H9 (cell line): ENCODE results near the gene NDUFB11. TPM values are rescaled to one million over a fixed set of nuclear protein-coding genes. Genes with fewer than 3 reads are reported as not detected.
A peak's percentile ranks its signal among the peaks of the same experiment; 100 is the strongest.
"Not testable (repeated sequence)": the region's sequence is repeated elsewhere in the genome, so short reads cannot be mapped to it uniquely, and the experiment has no call there.

Experiments
- DNase-seq: peaks from one replicate; pipeline ENCODE4 v3.0.0-alpha.2; 2017
- H2AFZ ChIP-seq: one replicate; pipeline ENCODE4 v1.6.1; 2013; ENCODE audit warnings: mild to moderate bottlenecking, low read length, control low read depth, moderate library complexity
- H2AK5ac ChIP-seq: 2 replicates; pipeline ENCODE4 v1.6.1; 2013; ENCODE audit warnings: low read length, control low read depth, mixed read lengths; ENCODE audit not compliant: insufficient read length
- H2BK120ac ChIP-seq: one replicate; pipeline ENCODE4 v1.6.1; 2013; ENCODE audit warnings: low read depth, mild to moderate bottlenecking, low read length, control low read depth, inconsistent platforms; ENCODE audit not compliant: poor library complexity, severe bottlenecking
- H2BK12ac ChIP-seq: 2 replicates; pipeline ENCODE4 v1.6.1; 2013; ENCODE audit warnings: low read length, control low read depth, mixed read lengths, low read depth; ENCODE audit not compliant: insufficient read length
- H2BK15ac ChIP-seq: 2 replicates; pipeline ENCODE4 v1.6.1; 2013; ENCODE audit warnings: low read depth, low read length, control low read depth
- H2BK20ac ChIP-seq: one replicate; pipeline ENCODE4 v1.6.1; 2013; ENCODE audit warnings: low read depth, mild to moderate bottlenecking, low read length, control low read depth, inconsistent platforms; ENCODE audit not compliant: poor library complexity, severe bottlenecking
- H2BK5ac ChIP-seq: 2 replicates; pipeline ENCODE4 v1.6.1; 2013; ENCODE audit warnings: low read length, control low read depth, mixed read lengths; ENCODE audit not compliant: insufficient read length
- H3K14ac ChIP-seq: 2 replicates; pipeline ENCODE4 v1.6.1; 2013; ENCODE audit warnings: low read length, control low read depth; ENCODE audit not compliant: insufficient read depth
- H3K18ac ChIP-seq: 2 replicates; pipeline ENCODE4 v1.6.1; 2013; ENCODE audit warnings: low read depth, mild to moderate bottlenecking, mixed read lengths, low read length, control low read depth; ENCODE audit not compliant: insufficient read length
- H3K23ac ChIP-seq: 2 replicates; pipeline ENCODE4 v1.6.1; 2013; ENCODE audit warnings: low read length, control low read depth, mixed read lengths, low read depth; ENCODE audit not compliant: insufficient read length
- H3K23me2 ChIP-seq: 2 replicates; pipeline ENCODE4 v1.6.1; 2013; ENCODE audit warnings: low read depth, mild to moderate bottlenecking, mixed read lengths, low read length, control low read depth; ENCODE audit not compliant: insufficient read length, poor library complexity, severe bottlenecking
- H3K27ac ChIP-seq: 2 replicates; pipeline ENCODE4 v1.5.1; 2013; ENCODE audit warnings: low read length, control low read depth, mixed read lengths, low read depth; ENCODE audit not compliant: insufficient read length
- H3K27me3 ChIP-seq: 2 replicates; pipeline ENCODE4 v1.6.1; 2013; ENCODE audit warnings: low read length, control low read depth, inconsistent platforms; ENCODE audit not compliant: insufficient read depth
- H3K4ac ChIP-seq: 2 replicates; pipeline ENCODE4 v1.6.1; 2013; ENCODE audit warnings: low read depth, mild to moderate bottlenecking, control low read depth, inconsistent platforms, low read length, moderate library complexity
- H3K4me1 ChIP-seq: 2 replicates; pipeline ENCODE4 v1.6.1; 2013; ENCODE audit warnings: low read length, control low read depth, inconsistent platforms; ENCODE audit not compliant: insufficient read depth
- H3K4me2 ChIP-seq: 2 replicates; pipeline ENCODE4 v1.6.1; 2013; ENCODE audit warnings: low read length, control low read depth, mixed read lengths; ENCODE audit not compliant: insufficient read length, insufficient read depth
- H3K56ac ChIP-seq: 2 replicates; pipeline ENCODE4 v1.6.1; 2013; ENCODE audit warnings: low read depth, mild to moderate bottlenecking, mixed read lengths, low read length, control low read depth; ENCODE audit not compliant: insufficient read length
- H3K79me1 ChIP-seq: 2 replicates; pipeline ENCODE4 v1.6.1; 2013; ENCODE audit warnings: low read depth, mild to moderate bottlenecking, moderate library complexity, low read length, control low read depth, inconsistent platforms; ENCODE audit not compliant: insufficient read depth, poor library complexity, severe bottlenecking
- H3K79me2 ChIP-seq: 2 replicates; pipeline ENCODE4 v1.6.1; 2013; ENCODE audit warnings: low read length, control low read depth, inconsistent platforms; ENCODE audit not compliant: insufficient read depth
- H3K9ac ChIP-seq: 2 replicates; pipeline ENCODE4 v1.6.1; 2013; ENCODE audit warnings: low read length, control low read depth, mixed read lengths; ENCODE audit not compliant: insufficient read length; ENCODE audit errors: extremely low read depth
- H3K9me3 ChIP-seq: one replicate; pipeline ENCODE4 v1.6.1; 2013; ENCODE audit warnings: low read depth, low read length, inconsistent platforms; ENCODE audit not compliant: control insufficient read depth
- H3T11ph ChIP-seq: one replicate; pipeline ENCODE4 v1.6.1; 2013; ENCODE audit warnings: mild to moderate bottlenecking, low read length, control low read depth, inconsistent platforms
- H4K20me1 ChIP-seq: one replicate; pipeline ENCODE4 v1.6.1; 2013; ENCODE audit not compliant: control insufficient read depth, insufficient read length, insufficient read depth
- H4K5ac ChIP-seq: 2 replicates; pipeline ENCODE4 v1.6.1; 2013; ENCODE audit warnings: low read depth, mild to moderate bottlenecking, mixed read lengths, low read length, control low read depth; ENCODE audit not compliant: insufficient read length
- H4K8ac ChIP-seq: replicated peaks from 2 replicates; pipeline ENCODE4 v1.6.1; 2013; ENCODE audit warnings: low read length, control low read depth, mixed read lengths, low read depth; ENCODE audit not compliant: insufficient read length
- H4K91ac ChIP-seq: 2 replicates; pipeline ENCODE4 v1.6.1; 2013; ENCODE audit warnings: low read depth, mild to moderate bottlenecking, moderate library complexity, mixed read lengths, low read length, control low read depth; ENCODE audit not compliant: insufficient read length
- H3K27ac Mint-ChIP-seq, 3 experiments: 2 replicates in 2 of 3; 3 replicates in 1 of 3; pipeline ENCODE4 v1.8.0; 2020 to 2021; ENCODE audit warnings: mixed read lengths in 3 of 3, mild to moderate bottlenecking in 1 of 3, moderate library complexity in 1 of 3
- H3K27me3 Mint-ChIP-seq: 2 replicates; pipeline ENCODE4 v1.8.0; 2021; ENCODE audit warnings: low read depth, mild to moderate bottlenecking, moderate library complexity, mixed read lengths
- H3K36me3 Mint-ChIP-seq, 3 experiments: 2 replicates in 2 of 3; 3 replicates in 1 of 3; pipeline ENCODE4 v1.8.0; 2020 to 2021; ENCODE audit warnings: low read depth in 3 of 3, mixed read lengths in 3 of 3; ENCODE audit not compliant: insufficient read depth in 1 of 3
- H3K4me1 Mint-ChIP-seq, 2 experiments: 2 replicates each; pipeline ENCODE4 v1.8.0; 2020; ENCODE audit warnings: mixed read lengths in 2 of 2
- H3K4me3 Mint-ChIP-seq, 2 experiments: 2 replicates in 1 of 2; 3 replicates in 1 of 2; pipeline ENCODE4 v1.8.0; 2020 to 2021; ENCODE audit warnings: mild to moderate bottlenecking in 2 of 2, mixed read lengths in 2 of 2, moderate library complexity in 1 of 2
- H3K9me3 Mint-ChIP-seq, 2 experiments: 2 replicates in 1 of 2; 3 replicates in 1 of 2; pipeline ENCODE4 v1.8.0; 2020; ENCODE audit warnings: mild to moderate bottlenecking in 2 of 2, mixed read lengths in 2 of 2, moderate library complexity in 1 of 2
- WGBS: extraction: QIAGEN DNeasy Blood & Tissue Kit; methylation state at CpG from one replicate; pipeline ENCODE4 v1.1.7; 2013; ENCODE audit warnings: missing lambda C conversion rate, low lambda C conversion rate, mixed read lengths; ENCODE audit not compliant: insufficient read length; ENCODE audit errors: extremely low coverage; 5-methylcytosine and 5-hydroxymethylcytosine counted together
- total RNA-seq: library from RNA; stranded (reverse); gene quantifications from 2 replicates; pipeline ENCODE4 v1.2.1, GENCODE V29; 2021
- TF ChIP-seq, protein P1 (sequence below): fragments of 200-600 bp; sonication (generic); conservative IDR thresholded peaks from 3 replicates; pipeline ENCODE4 v1.8.0; 2021; ENCODE audit warnings: antibody characterized with exemption, mild to moderate bottlenecking

Gene NDUFB11
- total RNA-seq, 1 experiment from 2014 or later, result 100 TPM

- peak overlapping the region; percentile 30 for H3K9ac ChIP-seq
- H3K4me2 ChIP-seq, result peak overlapping the region; percentile 63
- H2BK5ac ChIP-seq, result no peak overlapping the region
Observed at GRCh38 chrX:47129157-47129898, 15.2 kb downstream of the NDUFB11 start.

GRCh38 chrX:47124466-47124865 lies 20.0 kb downstream of the NDUFB11 start:
- H3K27me3 ChIP-seq, H4K20me1 ChIP-seq, H4K8ac ChIP-seq, H3K4me2 ChIP-seq, H3K14ac ChIP-seq, H4K91ac ChIP-seq, H2AFZ ChIP-seq, H3K9ac ChIP-seq, H3K79me1 ChIP-seq, H3K56ac ChIP-seq, H3K23ac ChIP-seq, H3K4me1 ChIP-seq, DNase-seq, H2BK15ac ChIP-seq, H2BK12ac ChIP-seq, H2BK20ac ChIP-seq, H4K5ac ChIP-seq, H2BK5ac ChIP-seq, H3K36me3 Mint-ChIP-seq, H3K4ac ChIP-seq, H3K27ac ChIP-seq, H2AK5ac ChIP-seq, H3T11ph ChIP-seq, H3K27ac Mint-ChIP-seq, H3K23me2 ChIP-seq, H2BK120ac ChIP-seq, H3K27me3 Mint-ChIP-seq, H3K4me3 Mint-ChIP-seq, H3K18ac ChIP-seq, H3K4me1 Mint-ChIP-seq, H3K79me2 ChIP-seq: not testable (repeated sequence)
- WGBS, result no CpG with 5 or more reads among the region's 3 CpGs
- peaks cover 67 to 69% of the 10 kb centered on the region in 2 experiments for H3K9me3 Mint-ChIP-seq
- H3K9me3 ChIP-seq, result peaks cover 16% of the 10 kb centered on the region

More at GRCh38 chrX:47129157-47129898, 15.2 kb downstream of the NDUFB11 start:
- Histone ChIP-seq H3K9me3 (peaks cover 16% of the 10 kb centered on the region), H3K79me1 (no peaks in the 10 kb centered on the region), H4K5ac (no peak overlapping the region), H2BK15ac (no peak overlapping the region), H3K56ac (no peak overlapping the region), H3K27ac (no peak overlapping the region), H2BK20ac (no peak overlapping the region), H4K91ac (no peak overlapping the region), H4K20me1 (no peaks in the 10 kb centered on the region), H3K27me3 (no peaks in the 10 kb centered on the region), H3K18ac (no peak overlapping the region), H3K79me2 (no peaks in the 10 kb centered on the region), H3T11ph (no peak overlapping the region), H3K4me1 (no peaks in the 10 kb centered on the region), H3K23ac (no peak overlapping the region), H2AFZ (peak overlapping the region; percentile 66), H3K4ac (no peak overlapping the region), H4K8ac (no peak overlapping the region), H2AK5ac (no peak overlapping the region), H3K14ac (no peak overlapping the region), H2BK120ac (no peak overlapping the region), H2BK12ac (no peak overlapping the region), H3K23me2 (no peaks in the 10 kb centered on the region)
- TF ChIP-seq, protein P1, sequence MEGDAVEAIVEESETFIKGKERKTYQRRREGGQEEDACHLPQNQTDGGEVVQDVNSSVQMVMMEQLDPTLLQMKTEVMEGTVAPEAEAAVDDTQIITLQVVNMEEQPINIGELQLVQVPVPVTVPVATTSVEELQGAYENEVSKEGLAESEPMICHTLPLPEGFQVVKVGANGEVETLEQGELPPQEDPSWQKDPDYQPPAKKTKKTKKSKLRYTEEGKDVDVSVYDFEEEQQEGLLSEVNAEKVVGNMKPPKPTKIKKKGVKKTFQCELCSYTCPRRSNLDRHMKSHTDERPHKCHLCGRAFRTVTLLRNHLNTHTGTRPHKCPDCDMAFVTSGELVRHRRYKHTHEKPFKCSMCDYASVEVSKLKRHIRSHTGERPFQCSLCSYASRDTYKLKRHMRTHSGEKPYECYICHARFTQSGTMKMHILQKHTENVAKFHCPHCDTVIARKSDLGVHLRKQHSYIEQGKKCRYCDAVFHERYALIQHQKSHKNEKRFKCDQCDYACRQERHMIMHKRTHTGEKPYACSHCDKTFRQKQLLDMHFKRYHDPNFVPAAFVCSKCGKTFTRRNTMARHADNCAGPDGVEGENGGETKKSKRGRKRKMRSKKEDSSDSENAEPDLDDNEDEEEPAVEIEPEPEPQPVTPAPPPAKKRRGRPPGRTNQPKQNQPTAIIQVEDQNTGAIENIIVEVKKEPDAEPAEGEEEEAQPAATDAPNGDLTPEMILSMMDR, result no peak
- H3K27ac Mint-ChIP-seq, result peak overlapping the region in 2 of 3 experiments; percentile 86 to 90; a peak in 3 of 7 replicates
- peak; percentile 94 for DNase-seq
- H3K9me3 Mint-ChIP-seq, result peaks cover 55 to 58% of the 10 kb centered on the region in 2 experiments
- peak overlapping the region; percentile 93 to 94 for H3K4me3 Mint-ChIP-seq
- no CpG with 5 or more reads among the region's 31 CpGs for WGBS
- H3K4me1 Mint-ChIP-seq, result no peaks in the 10 kb centered on the region
- H3K36me3 Mint-ChIP-seq, result peaks cover 0 to 2% (median 0%) of the 10 kb centered on the region in 3 experiments; a peak in 1 of 7 replicates
- no peaks in the 10 kb centered on the region; the same call in 1 of the 2 replicates for H3K27me3 Mint-ChIP-seq
